ES-I3 (cell line): Measurements from ENCODE around the gene BMAL2.

Experiments
- H3K36me3 ChIP-seq: 2 replicates; pipeline ENCODE4 v1.6.1; 2013; ENCODE audit warnings: mild to moderate bottlenecking, low read length, control low read depth, moderate library complexity; ENCODE audit not compliant: insufficient read depth
- H3K4me1 ChIP-seq: 2 replicates; pipeline ENCODE4 v1.6.1; 2013; ENCODE audit warnings: mild to moderate bottlenecking, control low read depth, low read length; ENCODE audit not compliant: insufficient read depth
- H3K9ac ChIP-seq: 2 replicates; pipeline ENCODE4 v1.6.1; 2013; ENCODE audit warnings: low read depth, mild to moderate bottlenecking, low read length, moderate library complexity
- H3K9me3 ChIP-seq: 2 replicates; pipeline ENCODE4 v1.6.1; 2013; ENCODE audit warnings: mild to moderate bottlenecking, low read length, moderate library complexity; ENCODE audit not compliant: control insufficient read depth, insufficient read depth

Gene BMAL2

GRCh38 chr12:27334721-27335082, 2.1 kb downstream of the BMAL2 start:
- H3K9ac ChIP-seq, result no peak overlapping the region
- no peaks in the 10 kb centered on the region for H3K36me3 ChIP-seq
- no peaks in the 10 kb centered on the region for H3K9me3 ChIP-seq
- H3K4me1 ChIP-seq, result peaks cover 10% of the 10 kb centered on the region

- H3K9ac ChIP-seq, result no peak overlapping the region
- H3K4me1 ChIP-seq, result peaks cover 10% of the 10 kb centered on the region
- H3K36me3 ChIP-seq, result no peaks in the 10 kb centered on the region
- H3K9me3 ChIP-seq, result no peaks in the 10 kb centered on the region
These were observed 3.0 kb downstream of the BMAL2 start for GRCh38 chr12:27335364-27336281.

GRCh38 chr12:27336282-27336653, 3.6 kb downstream of the BMAL2 start:
- Histone ChIP-seq H3K36me3 (no peaks in the 10 kb centered on the region), H3K9ac (no peak overlapping the region), H3K4me1 (peaks cover 8% of the 10 kb centered on the region), H3K9me3 (no peaks in the 10 kb centered on the region)

GRCh38 chr12:27337376-27337775, 4.7 kb downstream of the BMAL2 start:
- H3K9me3 ChIP-seq, result no peaks in the 10 kb centered on the region
- H3K9ac ChIP-seq, result no peak overlapping the region
- H3K4me1 ChIP-seq, result no peaks in the 10 kb centered on the region
- no peaks in the 10 kb centered on the region for H3K36me3 ChIP-seq

GRCh38 chr12:27338473-27338872, 5.8 kb downstream of the BMAL2 start:
- Histone ChIP-seq H3K9me3 (no peaks in the 10 kb centered on the region), H3K36me3 (no peaks in the 10 kb centered on the region), H3K4me1 (peaks cover 9% of the 10 kb centered on the region; the same call in 1 of the 2 replicates), H3K9ac (no peak overlapping the region)

- Histone ChIP-seq H3K9me3 (no peaks in the 10 kb centered on the region), H3K4me1 (peaks cover 29% of the 10 kb centered on the region), H3K36me3 (no peaks in the 10 kb centered on the region), H3K9ac (no peak overlapping the region)
These were observed 8.3 kb downstream of the BMAL2 start for GRCh38 chr12:27340971-27341370.

- peaks cover 29% of the 10 kb centered on the region for H3K4me1 ChIP-seq
- H3K36me3 ChIP-seq, result no peaks in the 10 kb centered on the region
- H3K9ac ChIP-seq, result no peak overlapping the region
- no peaks in the 10 kb centered on the region for H3K9me3 ChIP-seq
These were observed 9.9 kb downstream of the BMAL2 start for GRCh38 chr12:27342536-27342935.

- Histone ChIP-seq H3K36me3 (no peaks in the 10 kb centered on the region), H3K9ac (no peak overlapping the region), H3K4me1 (peaks cover 29% of the 10 kb centered on the region), H3K9me3 (no peaks in the 10 kb centered on the region)
These were observed 10.8 kb downstream of the BMAL2 start for GRCh38 chr12:27343255-27344000.

- no peak overlapping the region for H3K9ac ChIP-seq
- peaks cover 29% of the 10 kb centered on the region for H3K4me1 ChIP-seq
- H3K9me3 ChIP-seq, result no peaks in the 10 kb centered on the region
- H3K36me3 ChIP-seq, result no peaks in the 10 kb centered on the region
These were observed 11.6 kb downstream of the BMAL2 start for GRCh38 chr12:27344246-27344645.

- Histone ChIP-seq H3K4me1 (peaks cover 29% of the 10 kb centered on the region), H3K9me3 (no peaks in the 10 kb centered on the region), H3K9ac (no peak overlapping the region), H3K36me3 (no peaks in the 10 kb centered on the region)
These were observed 12.1 kb downstream of the BMAL2 start for GRCh38 chr12:27344760-27345159.

GRCh38 chr12:27345376-27345775, 12.7 kb downstream of the BMAL2 start:
- no peaks in the 10 kb centered on the region for H3K36me3 ChIP-seq
- peaks cover 29% of the 10 kb centered on the region for H3K4me1 ChIP-seq
- no peaks in the 10 kb centered on the region for H3K9me3 ChIP-seq
- H3K9ac ChIP-seq, result no peak overlapping the region

GRCh38 chr12:27347779-27348178, 15.1 kb downstream of the BMAL2 start:
- H3K9me3 ChIP-seq, result no peaks in the 10 kb centered on the region
- no peak overlapping the region for H3K9ac ChIP-seq
- H3K4me1 ChIP-seq, result peaks cover 26% of the 10 kb centered on the region
- H3K36me3 ChIP-seq, result no peaks in the 10 kb centered on the region

GRCh38 chr12:27351476-27351875, 18.8 kb downstream of the BMAL2 start:
- H3K9ac ChIP-seq, result no peak overlapping the region
- H3K36me3 ChIP-seq, result no peaks in the 10 kb centered on the region
- H3K9me3 ChIP-seq, result no peaks in the 10 kb centered on the region
- no peaks in the 10 kb centered on the region; the same call in none of the 2 replicates for H3K4me1 ChIP-seq

GRCh38 chr12:27355486-27355885, 22.9 kb downstream of the BMAL2 start:
- Histone ChIP-seq H3K4me1 (no peaks in the 10 kb centered on the region), H3K9me3 (no peaks in the 10 kb centered on the region), H3K36me3 (no peaks in the 10 kb centered on the region), H3K9ac (no peak overlapping the region)

- Histone ChIP-seq H3K36me3 (no peaks in the 10 kb centered on the region), H3K9ac (no peak overlapping the region), H3K4me1 (no peaks in the 10 kb centered on the region), H3K9me3 (no peaks in the 10 kb centered on the region)
These were observed 23.3 kb downstream of the BMAL2 start for GRCh38 chr12:27355979-27356378.
